ENCODE measurements around the gene CCBE1. TPM values are rescaled to one million over a fixed set of nuclear protein-coding genes. Genes with fewer than 3 reads are reported as not detected.
"Not testable (repeated sequence)": the region's sequence is repeated elsewhere in the genome, so short reads cannot be mapped to it uniquely, and the experiment has no call there.

The CCBE1 gene
- total RNA-seq, 1 donor from 2014 or later = 4.1 TPM

DNA sequence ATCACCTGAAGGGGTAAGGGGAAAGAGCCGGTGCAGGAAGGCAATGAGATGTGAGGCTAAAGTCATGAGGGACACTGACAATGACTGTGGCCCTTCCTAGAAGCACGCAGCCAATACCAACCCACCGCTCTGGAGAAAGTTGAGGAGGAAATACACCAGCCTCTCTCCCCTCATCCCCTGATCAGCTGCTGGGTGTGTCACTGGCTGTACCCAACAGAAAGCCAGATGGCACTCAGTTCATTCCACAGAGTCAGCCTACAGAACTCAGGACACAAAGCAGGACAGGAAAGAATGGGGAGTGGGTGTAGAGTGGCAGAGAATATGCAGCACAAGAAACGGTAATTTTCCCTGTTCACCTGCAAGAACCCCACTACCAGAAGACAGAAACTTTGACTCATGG lies 29.7 kb downstream of the CCBE1 start:
- no peak overlapping the region for H2AFZ ChIP-seq (ENCODE audit: low read depth, low read length)
- no peak overlapping the region for H3K27ac ChIP-seq (ENCODE audit: low read depth, low read length)
- H3K9ac ChIP-seq (ENCODE audit: low read length) = no peak overlapping the region
- H3K79me2 ChIP-seq (ENCODE audit: insufficient read depth, low read length) = peaks cover 10% of the 10 kb centered on the region
- DNase-seq (ENCODE audit: low read depth) (no peak), FAIRE-seq (no peak)
- H3K4me3 ChIP-seq (ENCODE audit: insufficient read depth, low read depth, low read length) = no peak overlapping the region
- peaks cover 12% of the 10 kb centered on the region for H4K20me1 ChIP-seq (ENCODE audit: insufficient read depth, low read length)
- Mint-ChIP-seq H3K9me3 (ENCODE audit: unreplicated experiment) (no peaks in the 10 kb centered on the region), H3K27ac (ENCODE audit: unreplicated experiment) (no peak overlapping the region), H3K4me1 (ENCODE audit: low read depth, unreplicated experiment) (no peaks in the 10 kb centered on the region), H3K27me3 (ENCODE audit: low read depth, unreplicated experiment) (peaks cover 10% of the 10 kb centered on the region), H3K4me3 (ENCODE audit: unreplicated experiment) (no peak overlapping the region), H3K36me3 (ENCODE audit: low read depth, unreplicated experiment) (no peaks in the 10 kb centered on the region)
- H3K4me1 ChIP-seq (ENCODE audit: insufficient read depth, low read length) = no peaks in the 10 kb centered on the region
- no peaks in the 10 kb centered on the region for H3K36me3 ChIP-seq (ENCODE audit: insufficient read depth, low read length)
- H3K4me2 ChIP-seq (ENCODE audit: low read length) = no peak overlapping the region
- H3K27me3 ChIP-seq (ENCODE audit: insufficient read depth, low read length) = no peaks in the 10 kb centered on the region
- H3K9me3 ChIP-seq (ENCODE audit: insufficient read depth, low read depth, low read length) = no peaks in the 10 kb centered on the region
- no peak for TF ChIP-seq EZH2 (IDR thresholded peaks at IDR 0.05; ENCODE audit: insufficient read depth, low read length)
- TF ChIP-seq, protein P1, sequence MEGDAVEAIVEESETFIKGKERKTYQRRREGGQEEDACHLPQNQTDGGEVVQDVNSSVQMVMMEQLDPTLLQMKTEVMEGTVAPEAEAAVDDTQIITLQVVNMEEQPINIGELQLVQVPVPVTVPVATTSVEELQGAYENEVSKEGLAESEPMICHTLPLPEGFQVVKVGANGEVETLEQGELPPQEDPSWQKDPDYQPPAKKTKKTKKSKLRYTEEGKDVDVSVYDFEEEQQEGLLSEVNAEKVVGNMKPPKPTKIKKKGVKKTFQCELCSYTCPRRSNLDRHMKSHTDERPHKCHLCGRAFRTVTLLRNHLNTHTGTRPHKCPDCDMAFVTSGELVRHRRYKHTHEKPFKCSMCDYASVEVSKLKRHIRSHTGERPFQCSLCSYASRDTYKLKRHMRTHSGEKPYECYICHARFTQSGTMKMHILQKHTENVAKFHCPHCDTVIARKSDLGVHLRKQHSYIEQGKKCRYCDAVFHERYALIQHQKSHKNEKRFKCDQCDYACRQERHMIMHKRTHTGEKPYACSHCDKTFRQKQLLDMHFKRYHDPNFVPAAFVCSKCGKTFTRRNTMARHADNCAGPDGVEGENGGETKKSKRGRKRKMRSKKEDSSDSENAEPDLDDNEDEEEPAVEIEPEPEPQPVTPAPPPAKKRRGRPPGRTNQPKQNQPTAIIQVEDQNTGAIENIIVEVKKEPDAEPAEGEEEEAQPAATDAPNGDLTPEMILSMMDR (IDR thresholded peaks at IDR 0.05; ENCODE audit: insufficient read depth, low read depth, low read length) = no peak

DNA sequence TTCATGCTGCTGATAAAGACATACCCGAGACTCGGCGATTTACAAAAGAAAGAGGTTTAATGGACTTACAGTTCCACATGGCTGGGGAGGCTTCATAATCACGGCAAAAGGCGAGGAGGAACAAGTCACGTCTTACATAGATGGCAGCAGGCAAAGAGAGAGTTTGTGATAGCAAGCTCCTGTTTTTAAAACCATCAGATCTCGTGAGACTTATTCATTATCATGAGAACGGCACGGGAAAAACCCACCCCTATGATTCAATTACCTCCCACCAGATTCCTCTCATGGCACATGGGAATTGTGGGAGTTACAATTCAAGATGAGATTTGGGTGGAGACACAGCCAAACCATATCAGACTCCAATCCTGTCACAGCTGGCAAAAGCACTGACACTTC lies 31.2 kb downstream of the CCBE1 start:
- not testable (repeated sequence) for H3K9me3 Mint-ChIP-seq (ENCODE audit: unreplicated experiment); H3K4me3 Mint-ChIP-seq (ENCODE audit: unreplicated experiment); H4K20me1 ChIP-seq (ENCODE audit: insufficient read depth, low read length); H3K27ac ChIP-seq (ENCODE audit: low read depth, low read length); H3K9me3 ChIP-seq (ENCODE audit: insufficient read depth, low read depth, low read length); H3K27me3 ChIP-seq (ENCODE audit: insufficient read depth, low read length); H3K36me3 ChIP-seq (ENCODE audit: insufficient read depth, low read length); H3K27ac Mint-ChIP-seq (ENCODE audit: unreplicated experiment); H2AFZ ChIP-seq (ENCODE audit: low read depth, low read length); H3K79me2 ChIP-seq (ENCODE audit: insufficient read depth, low read length); H3K4me1 ChIP-seq (ENCODE audit: insufficient read depth, low read length); H3K9ac ChIP-seq (ENCODE audit: low read length); H3K4me2 ChIP-seq (ENCODE audit: low read length); FAIRE-seq; H3K4me1 Mint-ChIP-seq (ENCODE audit: low read depth, unreplicated experiment); DNase-seq (ENCODE audit: low read depth); H3K36me3 Mint-ChIP-seq (ENCODE audit: low read depth, unreplicated experiment); H3K4me3 ChIP-seq (ENCODE audit: insufficient read depth, low read depth, low read length)
- peaks cover 10% of the 10 kb centered on the region for H3K27me3 Mint-ChIP-seq (ENCODE audit: low read depth, unreplicated experiment)

DNA sequence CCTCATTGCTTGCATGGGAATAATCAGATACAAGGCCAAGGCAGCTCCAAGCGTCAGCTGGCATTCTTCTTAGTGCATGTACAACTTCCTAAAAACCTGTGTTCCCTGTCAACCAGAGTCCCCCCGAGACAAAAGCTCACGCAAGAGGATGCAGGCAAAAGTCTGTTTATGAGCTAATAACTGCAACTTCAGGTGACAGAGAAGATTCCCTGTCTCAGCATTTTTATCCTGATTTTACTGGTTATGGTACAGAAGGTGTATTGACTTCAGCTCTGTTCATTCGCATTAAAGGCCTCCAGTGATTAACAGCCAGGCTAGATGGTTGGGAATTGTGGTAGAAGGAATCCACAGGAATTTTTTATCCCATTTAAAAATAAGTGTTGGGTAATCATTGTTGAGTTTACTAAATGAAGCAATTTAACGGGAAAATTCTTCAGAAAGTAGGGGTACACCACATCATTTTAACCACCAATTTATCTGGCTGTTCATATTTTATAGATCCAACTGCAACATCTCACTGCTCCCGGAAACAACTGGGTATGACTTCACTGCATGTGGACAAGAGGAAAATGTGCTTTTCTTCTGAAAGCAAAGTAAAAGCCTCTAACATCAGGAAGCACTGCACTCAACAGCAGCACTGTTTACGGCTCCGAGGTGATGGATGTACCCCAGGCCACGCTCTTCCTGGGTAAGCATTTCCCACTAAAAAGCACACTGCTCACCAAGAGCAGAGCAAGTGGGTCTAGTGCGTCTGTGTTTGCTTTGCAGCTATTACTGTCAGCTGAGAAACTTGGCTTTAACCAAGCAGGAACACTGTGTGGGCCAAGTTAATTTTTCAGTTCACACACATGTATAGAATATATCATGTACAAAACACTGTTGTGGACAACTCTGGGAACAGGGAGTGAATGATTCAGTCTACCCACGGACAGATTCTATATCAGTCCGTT lies 31.9 kb downstream of the CCBE1 start:
- Histone ChIP-seq H3K4me2 (ENCODE audit: low read length) (no peak overlapping the region), H3K9ac (ENCODE audit: low read length) (no peak overlapping the region), H3K27me3 (ENCODE audit: insufficient read depth, low read length) (no peaks in the 10 kb centered on the region), H2AFZ (ENCODE audit: low read depth, low read length) (no peak overlapping the region), H3K4me1 (ENCODE audit: insufficient read depth, low read length) (no peaks in the 10 kb centered on the region), H3K4me3 (ENCODE audit: insufficient read depth, low read depth, low read length) (no peak overlapping the region), H4K20me1 (ENCODE audit: insufficient read depth, low read length) (no peaks in the 10 kb centered on the region), H3K9me3 (ENCODE audit: insufficient read depth, low read depth, low read length) (no peaks in the 10 kb centered on the region), H3K27ac (ENCODE audit: low read depth, low read length) (no peak overlapping the region), H3K79me2 (ENCODE audit: insufficient read depth, low read length) (peaks cover 6% of the 10 kb centered on the region), H3K36me3 (ENCODE audit: insufficient read depth, low read length) (no peaks in the 10 kb centered on the region)
- Mint-ChIP-seq H3K4me3 (ENCODE audit: unreplicated experiment) (no peak overlapping the region), H3K27ac (ENCODE audit: unreplicated experiment) (no peak overlapping the region), H3K4me1 (ENCODE audit: low read depth, unreplicated experiment) (peaks cover 3% of the 10 kb centered on the region), H3K36me3 (ENCODE audit: low read depth, unreplicated experiment) (no peaks in the 10 kb centered on the region), H3K27me3 (ENCODE audit: low read depth, unreplicated experiment) (peaks cover 10% of the 10 kb centered on the region), H3K9me3 (ENCODE audit: unreplicated experiment) (no peaks in the 10 kb centered on the region)
- TF ChIP-seq EZH2 (IDR thresholded peaks at IDR 0.05; ENCODE audit: insufficient read depth, low read length) = no peak
- TF ChIP-seq, protein P1 (IDR thresholded peaks at IDR 0.05; ENCODE audit: insufficient read depth, low read depth, low read length) = no peak
- no peak for FAIRE-seq
- DNase-seq (ENCODE audit: low read depth) = peak; percentile 66
